NCI-H1694 treated with DMSO at 0.1 percent for 48 hours (cell line): ENCODE measurements around the gene ZBTB18.

ENCODE experiments used
- DNase-seq: peaks from one replicate; lab custom pipeline; 2025; lab: John Stamatoyannopoulos, UW

ZBTB18 gene

DNA sequence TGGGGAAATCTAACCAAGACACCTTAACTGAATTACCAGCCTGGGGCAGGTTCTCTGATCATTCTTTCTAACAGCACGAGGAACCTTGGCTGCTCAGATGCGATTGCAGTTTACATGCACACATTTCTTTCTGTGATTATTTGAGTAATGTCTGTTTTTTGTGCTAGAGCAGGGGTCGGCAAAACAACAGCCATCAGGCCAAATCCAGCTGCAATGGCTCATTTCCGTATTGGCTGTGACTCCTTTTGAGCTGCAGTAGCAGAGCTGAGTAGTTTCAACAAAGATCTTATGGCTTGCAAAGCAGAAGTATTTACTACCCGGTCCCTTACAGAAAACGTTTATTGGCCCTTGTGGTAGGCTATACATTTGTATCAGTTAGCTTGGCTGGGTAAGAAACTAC, 37.1 kb downstream of the ZBTB18 start:
- DNase-seq: no peak

- no peak for DNase-seq
Observed at GRCh38 chr1:244089561-244089960, 38.5 kb downstream of the ZBTB18 start.

- no peak for DNase-seq
Observed at GRCh38 chr1:244090645-244091044, 39.6 kb downstream of the ZBTB18 start.

DNA sequence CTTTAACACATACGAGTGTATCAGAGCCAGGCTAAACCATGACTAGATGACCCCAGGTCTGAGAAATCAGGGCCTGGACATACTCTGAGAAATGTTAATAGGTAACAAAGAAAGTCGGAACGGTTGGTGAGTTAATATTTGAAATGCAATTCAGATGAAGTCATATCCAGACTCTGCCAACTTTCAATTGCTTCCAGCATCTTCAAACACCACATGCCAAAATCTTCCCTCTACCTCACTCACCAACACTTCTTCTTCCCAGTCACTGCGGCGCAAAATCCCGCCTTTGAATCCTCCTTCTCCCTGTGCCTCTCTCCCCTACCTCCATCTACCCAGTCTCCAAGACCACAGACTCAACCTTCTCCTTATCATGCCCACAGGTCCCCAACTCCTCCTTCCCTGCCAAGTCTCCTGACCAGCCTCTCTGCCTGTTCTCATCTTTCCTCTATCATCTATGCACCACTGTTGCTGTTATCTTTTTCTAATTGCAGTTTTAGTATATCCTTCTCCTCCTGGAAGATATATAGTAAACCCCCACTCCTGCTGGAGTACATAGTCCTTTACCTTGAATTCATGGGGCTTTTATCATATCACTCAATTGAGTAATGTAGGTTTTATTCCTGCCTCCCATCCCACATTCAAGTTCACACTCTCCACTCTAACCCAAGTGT, 41.3 kb downstream of the ZBTB18 start:
- DNase-seq: no peak

DNA sequence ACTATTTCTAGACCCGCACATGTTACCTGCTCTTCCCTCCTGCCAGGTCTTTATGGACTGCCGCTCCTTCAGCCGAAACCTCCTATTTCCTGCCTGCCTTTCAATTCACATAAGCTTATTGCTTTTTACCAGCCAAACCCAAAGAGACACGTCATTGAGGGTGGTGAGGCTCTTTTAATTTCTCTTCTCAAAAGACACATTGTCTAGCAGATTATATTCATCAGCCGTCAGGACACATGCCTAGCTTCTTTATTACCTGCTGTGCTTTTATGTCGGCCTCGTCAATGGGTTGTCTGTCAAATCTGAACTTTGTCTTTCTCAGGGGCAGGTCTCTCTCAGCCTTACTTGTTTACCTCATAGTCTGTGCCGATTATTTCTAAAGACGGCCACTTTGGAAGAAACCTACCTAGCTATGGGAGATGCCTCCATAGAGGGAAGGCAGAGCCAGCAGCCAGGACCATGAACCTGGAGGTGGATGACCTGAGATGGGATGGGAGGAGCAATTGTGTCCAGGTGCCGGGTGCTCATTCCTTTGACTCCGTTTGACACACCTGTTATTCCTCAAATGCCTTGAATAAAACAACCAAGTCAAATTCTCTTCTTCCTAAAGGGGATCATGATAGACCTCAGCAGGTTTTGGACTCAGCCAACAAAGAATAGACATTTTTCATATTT, 42.0 kb downstream of the ZBTB18 start:
- DNase-seq: no peak

DNA sequence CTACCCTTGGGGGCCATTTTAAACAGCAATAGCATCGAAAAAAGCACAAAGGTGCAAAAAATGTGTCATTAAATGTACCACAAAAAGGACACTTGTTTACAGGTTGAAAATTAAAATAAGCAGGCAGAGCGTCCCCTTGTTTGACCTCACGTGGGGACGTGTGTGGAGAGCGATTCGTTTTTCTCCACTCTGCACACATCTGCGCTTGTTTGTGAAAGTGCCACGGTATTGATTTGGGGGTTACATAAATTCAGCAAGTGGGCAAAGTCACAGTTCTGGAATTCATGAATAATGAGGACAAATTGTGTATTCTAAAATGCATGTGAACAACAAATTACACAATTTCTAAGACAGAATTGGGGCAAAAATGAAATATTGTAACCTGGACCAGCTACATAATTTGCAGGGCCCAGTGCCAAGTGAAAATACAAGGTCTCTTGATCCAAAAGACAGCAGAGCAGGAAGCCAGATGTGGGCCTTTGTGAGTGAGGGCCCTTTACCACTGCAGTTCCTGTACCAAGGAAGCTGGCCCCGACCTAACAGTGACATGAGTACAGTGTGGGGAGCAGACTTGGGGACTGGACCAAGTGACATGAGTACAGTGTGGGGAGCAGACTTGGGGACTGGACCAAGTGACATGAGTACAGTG, 43.9 kb downstream of the ZBTB18 start:
- DNase-seq: no peak

DNA sequence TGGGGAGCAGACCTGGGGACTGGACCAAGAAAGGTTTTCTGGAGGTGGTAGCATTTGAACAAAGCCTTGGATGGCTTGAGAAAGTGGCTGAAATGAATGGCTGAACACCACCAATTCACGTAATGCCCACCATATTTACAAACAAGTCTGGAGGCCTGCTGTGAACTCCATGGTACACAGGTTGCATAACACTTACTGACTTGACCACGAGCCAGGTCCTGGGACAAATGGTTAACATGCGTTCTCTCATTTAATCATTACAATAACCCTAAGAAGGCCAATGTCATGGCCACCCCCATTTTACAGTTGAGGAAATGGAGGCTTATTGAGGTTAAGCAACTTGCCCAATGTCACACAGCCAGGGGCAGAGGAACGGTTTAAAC, 44.4 kb downstream of the ZBTB18 start:
- no peak for DNase-seq

DNA sequence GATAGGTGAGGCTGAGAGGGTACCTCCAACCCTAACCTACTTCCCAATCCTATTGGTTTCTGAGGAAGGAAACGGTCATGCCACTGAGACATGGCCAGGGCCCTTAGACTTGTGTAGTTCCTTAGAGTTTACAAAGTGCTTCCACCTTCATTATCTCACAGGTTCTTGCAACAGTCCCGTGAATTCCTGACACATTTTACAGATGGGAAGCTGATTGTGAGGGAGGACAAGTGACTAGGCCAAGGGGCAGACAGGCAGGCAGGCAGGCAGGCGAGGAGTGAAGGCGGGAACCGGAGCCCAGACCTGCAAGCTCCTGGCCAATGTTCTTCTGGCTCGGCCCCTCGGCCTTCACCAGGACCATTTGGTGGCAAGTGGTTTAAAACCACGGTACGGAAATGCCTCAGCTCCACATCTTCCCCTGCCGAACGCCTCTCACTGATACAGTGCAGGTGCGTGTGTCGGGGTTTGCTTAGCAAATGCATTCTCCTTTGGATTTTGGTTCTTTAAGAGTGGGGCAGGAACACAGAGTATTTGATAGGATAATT, 45.1 kb downstream of the ZBTB18 start:
- DNase-seq: no peak

DNA sequence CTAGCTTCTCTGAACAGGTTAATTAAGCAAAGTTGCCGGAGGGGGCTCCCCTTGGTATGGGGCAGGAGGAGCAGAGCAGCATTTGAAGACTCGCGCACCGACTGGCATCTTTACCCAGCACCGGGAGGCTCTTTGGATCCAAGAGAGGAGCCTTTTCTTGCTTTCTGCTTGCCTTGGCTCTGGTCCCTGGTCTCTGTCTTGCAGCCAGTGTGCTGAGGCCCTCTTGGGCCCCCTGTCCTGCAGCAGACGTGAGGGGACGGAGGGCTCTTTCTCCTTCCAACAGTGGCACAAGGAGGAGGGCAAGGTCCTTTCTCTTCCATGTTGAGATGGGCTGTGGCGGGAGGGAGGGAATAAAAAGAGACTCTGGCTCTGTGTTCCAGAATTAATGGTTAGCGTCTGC, 45.6 kb downstream of the ZBTB18 start:
- DNase-seq: no peak

GRCh38 chr1:244097523-244098405, 46.7 kb downstream of the ZBTB18 start:
- DNase-seq: no peak

GRCh38 chr1:244099258-244099930, 48.3 kb downstream of the ZBTB18 start:
- DNase-seq: no peak

DNA sequence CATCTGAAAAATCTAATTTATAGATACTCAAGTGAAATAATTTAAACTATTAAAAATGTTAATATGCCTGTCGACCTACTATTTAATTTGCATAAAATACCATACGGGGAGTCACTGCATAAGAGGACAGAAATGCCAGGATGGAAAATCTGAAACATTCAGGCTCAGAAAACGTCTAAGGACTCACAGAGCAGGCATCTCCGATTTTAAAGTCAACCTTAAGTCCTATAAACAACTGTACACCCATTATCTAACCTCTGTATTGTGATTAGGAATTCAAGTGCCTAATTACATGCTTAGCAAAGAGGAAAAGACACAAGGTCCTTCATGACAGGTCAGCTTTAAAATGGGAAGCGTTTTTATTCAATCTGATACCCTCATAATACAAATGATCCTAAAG, 49.2 kb downstream of the ZBTB18 start:
- no peak for DNase-seq

DNA sequence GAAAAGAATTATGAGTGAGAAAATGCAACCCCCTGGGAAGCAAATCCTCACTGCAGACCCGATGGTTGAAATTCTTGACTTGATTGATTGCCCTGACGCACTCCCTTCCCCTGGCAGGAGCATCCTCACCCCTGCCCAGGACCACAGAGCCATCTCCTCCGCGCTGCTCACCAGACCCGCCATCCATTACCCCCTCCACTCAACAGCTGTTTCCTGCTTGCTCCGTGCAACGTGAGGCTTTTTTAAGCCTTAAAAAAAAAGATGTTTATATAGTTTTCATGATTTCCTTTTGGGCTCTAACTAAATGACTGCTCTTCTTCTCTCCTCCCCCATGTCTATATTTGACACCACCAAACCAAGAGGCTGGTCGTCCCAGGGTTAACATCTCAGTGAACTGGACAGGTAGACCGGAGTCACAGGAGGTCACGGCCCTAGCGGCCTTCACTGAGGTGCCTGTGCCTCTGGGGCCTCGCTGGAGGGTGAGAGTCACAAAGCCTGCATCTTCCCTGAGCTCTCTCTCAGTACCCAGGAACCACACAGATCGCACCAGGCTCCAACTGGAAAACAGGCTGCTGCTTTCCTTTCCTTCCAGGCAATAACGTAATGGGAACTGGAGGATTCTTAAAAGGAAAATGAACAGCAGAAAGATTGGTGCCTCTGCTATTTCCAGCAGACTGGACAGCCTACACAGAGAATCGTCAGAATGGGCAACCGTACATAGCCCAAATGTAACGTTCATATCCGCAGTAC, 49.8 kb downstream of the ZBTB18 start:
- DNase-seq: no peak

GRCh38 chr1:244102046-244102445, 51.0 kb downstream of the ZBTB18 start:
- DNase-seq: no peak

DNA sequence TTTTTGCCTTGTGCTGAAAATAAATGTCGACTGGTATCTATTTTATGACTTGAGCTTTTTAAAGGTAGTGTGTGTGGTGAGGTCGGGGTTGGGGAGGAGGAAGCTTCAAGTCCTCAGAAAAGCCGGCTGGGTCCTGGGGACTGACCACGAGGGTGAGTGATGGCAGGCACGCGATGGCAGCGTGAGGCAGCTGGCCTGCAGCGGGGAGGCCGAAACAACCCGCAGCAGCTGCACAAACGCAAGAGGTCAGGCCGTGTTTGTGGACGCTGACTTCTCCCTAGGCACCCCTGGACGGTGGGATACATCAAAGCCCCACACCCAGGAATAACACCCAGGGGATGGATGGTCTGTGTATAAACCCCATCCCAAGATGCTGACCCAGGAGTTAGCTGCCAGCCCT, 51.4 kb downstream of the ZBTB18 start:
- no peak for DNase-seq

GRCh38 chr1:244104309-244105060, 53.4 kb downstream of the ZBTB18 start:
- DNase-seq: no peak

GRCh38 chr1:244106176-244106575, 55.1 kb downstream of the ZBTB18 start:
- no peak for DNase-seq
